ENCODE data around the gene CPAMD8. TPM values are rescaled to one million over a fixed set of nuclear protein-coding genes. Genes with fewer than 3 reads are reported as not detected.
A peak's percentile ranks its signal among the peaks of the same experiment; 100 is the strongest.

The CPAMD8 gene
- total and polyA plus RNA-seq, 12 donors: 3.1 to 33.7 (median 9.2) TPM

GRCh38 chr19:16951529-16951928 lies 75.1 kb downstream of the CPAMD8 start:
- Histone ChIP-seq H3K4me3 (no peak overlapping the region), H3K36me3 (replicated peaks in 1 of 2) (no peaks in the 10 kb centered on the region), H3K27me3 (no peaks in the 10 kb centered on the region), H3K4me1 (replicated peaks in 1 of 2) (no peaks in the 10 kb centered on the region), H3K27ac (no peak overlapping the region), H3K9me3 (replicated peaks in 1 of 3) (no peaks in the 10 kb centered on the region)
- TF ChIP-seq POLR2A (IDR thresholded peaks at IDR 0.05) (no peak), CTCF (IDR thresholded peaks at IDR 0.05) (no peak)
- DNase-seq: peak in 1 of 7 donors; percentile 23
- 68 to 76% (median 72%) methylated on average over 6 of the region's 6 CpGs for WGBS, 4 donors
- intact Hi-C loops (cut with DNase I): no loop called here

- Histone ChIP-seq H3K27ac (no peak overlapping the region), H3K9me3 (replicated peaks in 1 of 3) (no peaks in the 10 kb centered on the region), H3K27me3 (no peaks in the 10 kb centered on the region), H3K4me1 (replicated peaks in 1 of 2) (no peaks in the 10 kb centered on the region), H3K4me3 (no peak overlapping the region), H3K36me3 (replicated peaks in 1 of 2) (no peaks in the 10 kb centered on the region)
- 89 to 96% (median 91%) methylated on average over 8 of the region's 8 CpGs for WGBS, 4 donors
- DNase-seq: peak in 1 of 7 donors; percentile 35
- TF ChIP-seq POLR2A (IDR thresholded peaks at IDR 0.05) (no peak), CTCF (IDR thresholded peaks at IDR 0.05) (no peak)
- intact Hi-C loops (cut with DNase I): no loop called here
Measured at GRCh38 chr19:16949496-16950023, 77.0 kb downstream of the CPAMD8 start.

GRCh38 chr19:16946951-16947940 lies 79.4 kb downstream of the CPAMD8 start:
- Histone ChIP-seq H3K27ac (no peak overlapping the region), H3K27me3 (no peaks in the 10 kb centered on the region), H3K4me1 (replicated peaks in 1 of 2) (no peaks in the 10 kb centered on the region), H3K36me3 (replicated peaks in 1 of 2) (no peaks in the 10 kb centered on the region), H3K9me3 (replicated peaks in 1 of 3) (no peaks in the 10 kb centered on the region), H3K4me3 (no peak overlapping the region)
- intact Hi-C loops (cut with DNase I): no loop called here
- TF ChIP-seq CTCF (IDR thresholded peaks at IDR 0.05) (no peak), POLR2A (IDR thresholded peaks at IDR 0.05) (no peak)
- WGBS, 4 donors: 81 to 89% (median 84%) methylated on average over 8 to 16 of the region's 16 CpGs
- DNase-seq: peak in 1 of 7 donors; percentile 15

- H3K27ac ChIP-seq: no peak overlapping the region
- 70 to 84% (median 83%) methylated on average over 8 of the region's 8 CpGs for WGBS, 4 donors
- intact Hi-C loops (cut with DNase I): no loop called here
- no peaks in the 10 kb centered on the region for H3K9me3 ChIP-seq (replicated peaks in 1 of 3)
- H3K27me3 ChIP-seq: no peaks in the 10 kb centered on the region
- TF ChIP-seq CTCF (IDR thresholded peaks at IDR 0.05) (no peak), POLR2A (IDR thresholded peaks at IDR 0.05) (no peak)
- H3K4me1 ChIP-seq (replicated peaks in 1 of 2): no peaks in the 10 kb centered on the region
- no peak overlapping the region for H3K4me3 ChIP-seq
- H3K36me3 ChIP-seq (replicated peaks in 1 of 2): no peaks in the 10 kb centered on the region
- DNase-seq: no peak
Measured at GRCh38 chr19:16945762-16946465, 80.7 kb downstream of the CPAMD8 start.

Measured in adrenal gland (tissue), 12 donors.